HTERT RPE-1 (cell line): ENCODE measurements around the gene APLF.
"Not testable (repeated sequence)": the region's sequence is repeated elsewhere in the genome, so short reads cannot be mapped to it uniquely, and the experiment has no call there.

Source experiments
- in situ Hi-C: fragments of 300-500 bp; cut with MboI; formaldehyde crosslinking; loops from 4 replicates; pipeline ENCODE4 v1.14.3; 2020; ENCODE audit warnings: low sequenced_read_pairs

Gene APLF

DNA sequence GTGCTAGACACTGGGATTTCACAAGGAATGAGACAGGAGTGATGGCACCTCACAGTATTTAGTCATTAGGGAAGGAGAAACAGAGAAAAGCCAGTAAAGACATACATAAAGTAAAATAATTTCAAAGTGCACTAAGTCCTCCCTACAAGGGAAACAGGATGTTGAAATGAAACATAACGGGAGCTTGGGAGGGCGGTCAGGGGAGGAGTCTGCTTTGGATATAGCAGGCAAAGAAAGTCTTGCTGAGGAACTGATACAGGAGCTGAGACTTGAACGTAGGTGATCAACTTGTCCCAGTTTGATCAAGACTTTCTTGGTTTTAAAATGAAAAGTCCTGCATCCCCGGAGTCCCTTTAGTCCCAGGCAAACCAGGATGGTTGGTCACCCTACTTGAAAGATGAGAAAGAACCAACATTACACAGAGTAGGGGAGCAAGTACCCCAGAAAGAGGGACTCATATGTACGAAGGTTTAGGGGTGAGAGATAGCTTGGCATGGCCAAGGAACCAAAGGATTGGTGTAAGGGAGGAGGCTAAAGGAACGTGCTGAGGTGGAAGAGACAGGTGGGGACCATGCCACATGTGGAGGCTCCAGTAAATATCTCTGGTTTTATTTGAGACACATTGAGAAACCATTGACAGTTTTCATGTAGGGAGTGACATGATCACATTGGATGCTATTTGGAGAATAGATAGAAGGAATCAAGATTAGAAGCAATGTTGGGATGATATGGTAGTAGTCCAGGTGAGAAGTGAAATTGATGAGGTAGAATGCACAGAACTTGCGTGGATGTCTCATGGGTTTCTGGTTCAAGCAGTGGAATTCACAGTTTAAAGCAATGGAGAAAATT lies 28.7 kb upstream of the APLF start:
- in situ Hi-C loops, result no loop called here

DNA sequence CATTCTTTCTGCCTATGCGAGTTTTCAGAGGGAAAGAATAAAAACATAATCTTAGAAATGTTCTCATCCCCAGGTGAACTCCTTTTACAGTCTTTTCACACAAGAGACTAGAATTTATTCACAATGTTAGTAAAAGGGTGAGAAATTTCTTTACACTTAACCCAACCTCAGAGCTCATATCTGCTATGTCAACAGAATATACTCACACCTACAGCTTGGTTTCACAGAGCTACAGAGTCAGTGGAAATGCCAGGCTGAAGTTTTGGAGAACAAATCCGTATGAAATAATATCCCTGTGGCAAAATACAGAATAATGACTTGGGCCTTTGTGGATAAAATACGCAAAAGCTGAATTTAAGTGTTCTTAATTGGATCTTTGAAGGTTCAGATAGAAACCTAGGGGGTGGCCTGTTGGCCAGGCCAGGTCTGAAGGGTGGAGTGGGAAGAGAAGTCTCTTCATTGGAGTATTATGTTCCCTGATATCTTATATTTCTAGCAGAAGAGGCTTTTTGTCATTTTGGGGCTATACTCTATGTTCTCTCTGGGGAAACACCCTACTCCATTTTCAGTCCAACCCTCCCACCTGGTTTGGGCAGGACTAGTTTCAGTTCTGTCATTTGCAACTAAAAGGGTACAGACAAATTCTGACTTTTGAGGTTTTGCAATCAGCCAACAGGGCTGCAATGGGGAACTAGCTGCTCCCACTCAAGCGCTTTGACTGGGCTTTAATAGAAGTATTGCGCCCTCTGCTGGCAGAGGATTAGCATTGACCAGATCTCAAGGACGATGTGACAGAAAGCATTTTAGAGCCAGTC lies 26.0 kb upstream of the APLF start:
- in situ Hi-C loops, result no loop called here

DNA sequence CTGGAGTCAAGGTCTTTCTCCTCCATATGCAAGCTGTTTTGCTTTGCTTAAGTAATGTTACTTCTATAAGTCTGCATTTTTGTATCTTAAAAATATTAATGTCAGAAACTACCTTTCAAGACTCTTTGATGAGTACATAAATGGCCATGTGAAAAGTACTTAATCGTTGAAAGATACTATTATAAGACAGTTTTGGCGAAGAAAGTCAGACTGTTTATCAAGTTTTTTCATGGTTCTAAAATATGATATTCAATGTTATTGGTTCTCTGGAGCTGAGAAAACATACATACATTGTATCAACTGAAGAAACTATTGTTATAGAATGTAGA lies 25.4 kb upstream of the APLF start:
- in situ Hi-C loops, result no loop called here

DNA sequence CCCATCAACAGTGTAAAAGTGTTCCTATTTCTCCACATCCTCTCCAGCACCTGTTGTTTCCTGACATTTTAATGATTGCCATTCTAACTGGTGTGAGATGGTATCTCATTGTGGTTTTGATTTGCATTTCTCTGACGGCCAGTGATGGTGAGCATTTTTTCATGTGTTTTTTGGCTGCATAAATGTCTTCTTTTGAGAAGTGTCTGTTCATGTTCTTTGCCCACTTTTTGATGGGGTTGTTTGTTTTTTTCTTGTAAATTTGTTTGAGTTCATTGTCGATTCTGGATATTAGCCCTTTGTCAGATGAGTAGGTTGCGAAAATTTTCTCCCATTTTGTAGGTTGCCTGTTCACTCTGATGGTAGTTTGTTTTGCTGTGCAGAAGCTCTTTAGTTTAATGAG lies 21.0 kb upstream of the APLF start:
- in situ Hi-C loops, result not testable (repeated sequence)

DNA sequence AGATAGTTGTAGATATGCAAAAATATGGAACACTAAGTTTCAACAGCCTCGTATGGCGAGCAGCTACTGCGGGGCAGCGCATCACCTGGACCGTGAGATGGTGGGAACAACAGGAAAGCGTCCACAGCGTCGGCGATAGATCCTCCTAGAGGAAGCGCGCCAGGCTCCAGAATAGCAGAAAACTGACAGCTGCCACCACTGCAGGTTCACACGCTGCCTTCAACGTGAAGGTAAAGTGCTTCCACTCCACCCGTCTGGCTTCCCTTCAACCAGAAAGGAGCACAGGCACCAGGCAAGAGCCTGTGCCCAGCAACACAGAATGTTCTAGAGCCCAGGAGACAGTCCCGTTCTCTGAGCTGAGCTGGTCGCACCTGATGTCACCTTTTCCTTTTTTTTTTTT lies 20.3 kb upstream of the APLF start:
- in situ Hi-C loops, result no loop called here

DNA sequence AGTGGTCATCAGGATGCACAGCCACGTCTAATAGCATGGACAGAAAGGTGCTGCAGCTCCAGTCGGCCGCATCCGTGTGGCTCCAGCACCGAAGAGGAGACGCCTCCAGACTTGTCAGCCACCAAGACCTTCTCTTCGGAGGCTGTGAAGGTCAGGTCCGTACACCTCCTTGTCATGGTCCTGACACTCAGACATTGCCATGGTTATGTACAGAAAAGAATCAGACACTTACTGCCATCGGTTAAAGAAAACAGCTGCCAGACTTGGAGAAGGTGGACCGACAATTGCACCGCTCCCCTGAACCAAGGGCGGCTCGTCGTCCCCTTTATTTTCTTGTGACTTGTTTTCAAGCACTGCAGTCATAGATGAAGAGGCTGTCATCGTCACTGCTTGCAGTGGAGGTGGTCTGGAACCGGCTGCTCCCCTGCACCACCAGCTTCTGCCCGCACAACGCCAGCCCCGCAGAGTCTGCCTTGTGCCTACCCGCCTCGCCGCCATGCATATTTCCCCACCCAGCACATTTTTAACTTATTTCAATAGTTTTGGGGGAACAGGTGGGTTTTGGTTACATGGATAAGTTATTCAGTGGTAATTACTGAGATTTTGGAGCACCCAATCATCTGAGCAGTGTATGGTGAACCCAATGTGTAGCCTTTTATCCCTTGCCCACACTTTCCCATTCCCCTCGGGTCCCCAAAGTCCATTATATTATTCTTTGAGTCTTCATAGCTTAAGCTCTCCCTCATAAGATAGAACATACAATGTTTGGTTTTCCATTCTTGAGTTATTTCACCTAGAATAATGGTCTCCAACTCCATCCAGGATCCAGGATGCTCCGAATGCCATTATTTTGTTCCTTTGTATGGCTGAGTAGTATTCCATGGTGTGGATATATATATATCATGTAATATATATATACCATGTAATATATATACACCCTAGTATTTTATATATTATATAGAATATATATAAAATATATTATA lies 18.4 kb upstream of the APLF start:
- in situ Hi-C loops, result no loop called here

DNA sequence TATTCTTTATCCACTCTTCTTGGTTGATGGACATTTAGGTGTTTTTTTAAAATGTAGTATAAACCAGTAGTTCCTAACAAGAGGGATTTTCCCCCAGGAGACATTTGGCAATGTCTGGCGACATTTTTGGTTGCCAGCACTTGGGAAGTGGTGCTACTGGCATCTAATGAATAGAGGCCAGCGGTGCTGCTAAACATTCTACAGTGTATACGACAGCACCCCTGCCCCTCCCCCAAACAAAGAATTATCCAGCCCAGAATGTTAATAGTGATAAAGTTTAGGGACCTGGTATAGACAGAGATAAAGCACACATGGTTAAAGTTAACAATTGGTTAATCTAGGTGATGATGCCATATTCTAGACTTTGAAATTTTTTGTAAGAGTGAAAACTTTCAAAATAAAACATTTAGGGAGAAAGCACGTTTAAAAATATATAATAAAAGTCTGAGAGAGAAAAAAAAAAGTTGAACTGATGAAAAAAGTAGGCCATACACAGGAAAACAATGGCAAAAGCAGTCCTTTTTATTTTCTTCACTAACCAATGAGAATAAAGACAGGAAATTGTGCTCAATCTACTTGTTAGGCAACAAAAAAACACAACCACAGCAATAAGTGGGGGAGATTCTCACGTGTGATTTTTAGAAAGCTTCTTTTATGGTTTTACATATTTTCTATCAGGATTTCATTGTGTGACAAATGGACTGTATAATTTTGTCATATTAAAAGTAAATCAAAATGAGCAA lies 15.1 kb upstream of the APLF start:
- in situ Hi-C loops, result no loop called here

DNA sequence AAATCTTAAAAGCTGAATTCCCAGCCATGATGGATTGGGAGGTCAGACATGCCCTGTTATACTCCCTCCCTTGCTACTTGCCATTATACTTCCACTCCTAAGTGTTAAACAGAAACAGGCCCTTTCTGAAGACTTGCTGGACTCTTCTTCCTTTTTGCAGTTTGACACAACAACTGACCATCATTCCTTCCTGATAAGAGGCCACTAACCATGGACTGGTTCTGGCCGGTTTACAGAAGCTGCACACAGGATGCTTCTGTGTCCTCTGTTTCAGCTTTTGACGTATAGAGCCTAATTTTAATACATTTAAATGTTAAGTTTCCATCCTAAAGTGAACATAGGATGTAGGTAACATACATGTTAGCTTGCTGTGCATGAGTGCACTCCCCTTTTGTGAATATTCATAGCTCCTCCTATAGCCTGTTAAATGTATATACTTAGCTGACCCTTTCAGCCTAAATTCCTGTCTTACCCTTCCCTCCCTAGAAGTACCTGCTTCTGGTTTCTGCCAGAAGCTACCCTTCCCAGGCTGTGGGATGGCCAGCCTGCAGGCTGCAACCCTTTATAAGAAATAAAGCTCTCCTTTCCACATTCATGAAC lies 13.5 kb upstream of the APLF start:
- in situ Hi-C loops, result no loop called here

DNA sequence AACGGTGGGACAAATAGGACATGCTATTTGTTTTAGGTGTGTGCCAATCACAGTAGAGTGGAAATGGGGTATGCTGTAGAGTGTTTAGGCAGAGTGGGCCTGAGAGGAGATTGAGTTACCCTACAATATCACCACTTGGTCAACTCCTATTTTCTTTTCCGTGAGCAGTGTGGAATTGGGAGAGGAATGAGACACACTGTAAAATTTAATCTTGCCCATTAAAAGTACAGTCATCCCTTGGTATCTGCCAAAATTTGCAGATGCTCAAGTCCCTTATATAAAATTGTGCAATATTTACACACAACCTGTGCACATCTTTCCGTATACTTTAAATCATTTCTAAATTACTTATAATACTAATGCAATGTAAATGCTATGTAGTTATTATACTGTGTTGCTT lies 12.7 kb upstream of the APLF start:
- in situ Hi-C loops, result no loop called here

DNA sequence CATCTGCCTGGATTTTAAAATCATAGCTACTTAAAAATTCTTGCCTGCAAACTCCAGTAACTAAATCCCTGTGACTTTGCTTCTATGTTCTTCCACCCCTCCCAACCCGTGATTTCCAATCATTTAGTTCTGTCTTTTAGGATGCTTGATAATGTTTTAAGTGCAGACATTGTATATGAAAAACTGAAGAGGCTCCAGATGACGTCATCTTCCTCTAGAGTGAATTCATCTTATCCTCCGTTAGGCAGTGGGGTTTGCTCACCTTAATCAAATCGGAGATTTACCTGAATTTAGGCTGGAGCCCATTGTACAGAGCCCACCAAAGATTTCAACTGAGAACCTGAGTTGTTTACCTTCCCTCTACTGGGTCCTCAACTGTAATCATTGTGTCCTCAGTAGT lies 11.2 kb upstream of the APLF start:
- in situ Hi-C loops, result no loop called here

DNA sequence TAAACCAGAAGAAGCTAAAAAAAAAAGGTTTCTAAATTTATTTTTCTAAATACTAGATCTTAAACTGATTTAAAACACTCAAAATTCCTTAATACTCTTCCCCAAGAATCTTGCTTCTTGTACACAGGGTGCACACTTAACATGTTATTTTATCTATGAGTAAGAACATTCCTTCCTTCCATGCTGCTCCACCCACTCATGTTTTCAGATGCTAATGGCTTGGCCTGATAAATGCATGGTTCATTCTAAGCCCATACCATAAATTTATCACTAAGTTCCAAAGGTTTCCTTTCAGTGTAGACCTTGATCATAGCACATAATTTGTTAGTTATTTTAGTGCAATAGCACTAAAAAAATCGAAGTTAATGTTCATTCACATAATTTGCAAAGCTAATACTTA lies 8.4 kb upstream of the APLF start:
- in situ Hi-C loops, result no loop called here

DNA sequence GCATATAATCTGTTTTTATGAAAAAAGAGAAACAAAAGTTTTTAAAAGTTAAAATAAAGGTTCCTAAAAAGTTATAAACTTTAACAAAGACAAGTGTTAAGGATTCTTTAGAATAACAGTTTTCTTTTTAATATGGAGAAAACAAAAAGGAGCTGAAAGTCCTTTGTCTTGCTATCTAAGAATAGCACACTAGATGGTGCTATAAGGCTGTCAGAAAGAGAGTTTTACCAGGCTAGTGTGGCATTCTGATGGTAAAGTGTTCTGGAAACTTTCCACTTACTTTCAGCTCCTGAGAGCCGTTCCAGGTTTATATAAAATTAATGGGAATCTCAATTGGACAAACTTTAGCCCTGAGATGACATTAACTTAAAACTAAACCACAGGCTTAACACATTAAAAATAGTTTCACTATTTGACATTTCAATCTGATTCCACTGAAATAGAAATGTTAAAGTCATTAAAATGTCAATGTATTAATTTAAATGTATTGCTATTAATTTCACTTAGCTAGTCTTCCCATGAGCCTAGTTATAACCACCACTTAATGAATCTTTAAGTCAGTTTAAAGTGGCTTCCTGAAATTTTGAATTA lies 4.0 kb upstream of the APLF start:
- in situ Hi-C loops, result no loop called here

DNA sequence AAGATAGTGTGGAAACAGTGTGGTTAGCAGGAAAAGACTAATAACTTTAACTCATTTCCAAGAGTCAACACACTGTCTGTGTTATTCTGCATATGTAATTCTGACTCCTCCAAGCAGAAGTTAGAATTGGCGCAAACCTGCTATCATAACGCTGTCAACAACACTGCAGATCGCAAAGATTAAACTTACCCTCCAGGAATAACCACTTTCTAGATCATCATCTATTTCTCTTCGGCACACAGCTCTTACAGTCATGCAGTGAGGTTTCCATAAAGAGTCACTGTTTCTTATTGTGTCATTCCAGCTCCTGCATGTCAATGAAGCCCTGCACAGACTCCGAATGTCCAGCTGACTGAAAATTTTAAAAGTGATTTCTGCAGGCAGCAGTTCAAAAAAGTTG lies 2.7 kb upstream of the APLF start:
- in situ Hi-C loops, result no loop called here

DNA sequence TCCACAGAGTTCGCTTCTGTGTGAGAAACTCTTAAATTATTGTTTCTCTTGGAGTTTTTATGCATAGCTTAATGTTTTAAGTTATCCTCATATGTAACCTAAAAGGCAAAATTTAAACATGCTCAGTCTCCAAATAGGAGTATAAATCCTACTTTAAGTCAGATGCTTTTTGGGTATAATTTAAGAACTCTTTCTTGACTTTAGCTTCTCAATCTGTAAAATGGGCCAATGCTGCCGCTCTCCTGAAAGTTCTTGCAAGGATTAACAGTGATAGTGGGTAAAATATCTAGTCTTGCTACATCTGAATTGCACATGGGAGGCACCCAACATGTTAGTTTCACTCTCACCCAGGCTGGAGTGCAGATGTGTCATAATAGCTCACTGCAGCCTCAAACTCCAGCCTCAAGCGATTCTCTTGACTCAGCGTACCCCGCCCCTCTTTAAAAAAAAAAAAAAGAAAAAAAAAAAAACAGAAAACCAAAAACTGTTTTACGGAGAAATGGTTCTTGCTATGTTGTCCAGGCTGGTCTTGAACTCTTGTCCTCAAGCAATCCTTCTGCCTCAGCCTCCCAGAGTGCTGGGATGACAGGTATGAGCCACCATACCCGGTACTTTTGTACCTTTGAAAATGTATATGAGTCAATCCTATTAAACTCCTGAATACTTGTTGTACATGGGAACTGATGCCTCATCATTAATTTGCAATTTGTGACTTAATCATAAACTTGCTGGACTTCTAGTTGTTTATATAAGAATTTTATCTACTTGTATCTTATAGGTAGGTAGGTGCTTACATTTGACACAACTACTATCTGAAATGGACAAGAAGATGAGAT lies 2.1 kb upstream of the APLF start:
- in situ Hi-C loops, result no loop called here

DNA sequence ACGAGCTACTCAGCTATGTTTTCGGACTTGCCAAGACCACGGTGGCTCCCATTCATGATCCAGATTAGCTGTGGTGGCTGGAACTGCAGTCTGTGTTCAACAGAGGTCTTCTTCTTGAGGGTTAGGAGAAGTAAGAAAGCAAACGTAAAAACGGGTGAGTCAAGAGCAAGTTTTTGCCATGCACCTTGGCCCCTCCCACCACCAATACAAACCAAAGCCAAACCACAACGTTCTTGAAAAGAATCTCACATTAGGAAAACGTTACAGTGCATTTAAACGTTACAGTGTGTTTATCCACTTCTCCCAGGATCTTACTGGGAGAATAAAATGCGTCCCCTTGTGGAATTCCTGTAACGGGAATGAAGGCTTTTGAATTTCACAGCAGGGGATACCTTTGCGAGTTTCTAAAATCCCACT lies 1.0 kb upstream of the APLF start:
- in situ Hi-C loops, result no loop called here

DNA sequence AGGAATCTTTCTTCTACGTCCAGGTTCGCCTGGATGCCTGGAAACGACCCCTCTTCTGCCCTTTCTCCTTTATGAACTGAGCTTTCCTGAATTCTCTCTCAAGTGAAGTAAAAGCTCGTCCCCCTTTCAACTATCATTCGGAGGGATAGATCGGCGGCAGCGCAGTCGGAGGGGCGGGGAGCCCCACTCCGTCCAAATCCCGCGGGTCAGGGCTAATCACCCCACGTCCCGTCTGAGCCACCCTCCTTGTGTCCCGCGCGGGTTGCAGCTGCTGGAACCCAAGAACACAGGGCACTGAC lies 658 bp upstream of the APLF start:
- in situ Hi-C loops, result no loop called here

DNA sequence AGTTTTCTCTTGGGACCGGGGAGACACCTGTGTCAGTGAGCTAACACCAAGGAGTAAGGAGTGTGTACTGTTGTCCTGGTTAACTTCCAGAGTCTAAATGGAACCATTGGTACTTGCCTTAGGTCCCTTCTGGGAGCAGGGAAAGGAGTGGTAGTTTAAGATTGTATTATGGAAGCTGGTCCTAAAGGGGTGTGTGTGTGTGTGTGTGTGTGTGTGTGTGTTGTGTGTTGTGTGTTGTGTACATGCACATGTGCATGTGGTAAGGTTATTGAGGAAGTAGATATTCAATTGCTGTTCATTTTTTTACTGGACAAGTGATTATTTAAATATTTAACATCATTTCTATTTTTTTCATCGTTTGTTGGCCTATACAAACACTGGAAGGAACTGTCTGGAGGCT lies 1.4 kb downstream of the APLF start:
- in situ Hi-C loops, result no loop called here

DNA sequence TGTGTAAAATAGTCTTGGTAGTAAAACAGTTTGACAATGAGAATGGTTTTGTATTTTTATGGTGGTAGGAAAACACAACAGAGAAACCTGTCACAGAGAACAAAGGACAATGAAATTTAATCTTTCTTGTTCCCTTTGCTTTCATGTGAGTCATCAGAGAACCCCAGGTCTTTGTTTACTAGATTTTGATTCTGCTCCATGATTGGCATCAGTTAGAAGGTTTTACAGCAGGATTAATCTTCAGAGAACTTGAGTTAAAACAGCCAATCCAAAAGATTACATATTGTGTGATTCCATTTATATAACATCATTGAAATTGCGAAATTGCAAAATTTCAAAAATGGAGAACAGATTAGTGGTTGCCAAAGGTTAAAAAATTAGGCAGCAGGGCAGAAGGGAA lies 2.5 kb downstream of the APLF start:
- in situ Hi-C loops, result no loop called here

DNA sequence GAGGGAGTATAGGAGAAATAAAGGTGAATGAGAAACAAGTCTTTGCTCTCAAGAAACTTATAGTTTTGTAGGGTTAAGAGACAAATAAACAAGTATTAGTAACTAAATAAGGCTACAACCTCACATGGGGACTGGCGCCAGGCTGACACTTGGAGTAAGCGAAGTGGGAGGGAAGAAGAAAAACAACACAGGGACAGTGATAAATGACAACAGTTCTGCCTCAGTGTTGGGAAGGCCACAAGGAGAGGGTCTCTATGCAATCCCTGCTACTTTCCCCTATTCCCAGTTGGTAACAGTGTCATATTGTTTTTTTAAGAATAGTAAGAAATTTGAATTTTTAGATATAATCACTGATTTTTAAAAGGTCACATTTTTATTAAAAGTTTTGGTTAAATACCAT lies 4.0 kb downstream of the APLF start:
- in situ Hi-C loops, result no loop called here
